Activated T-cell treated with anti-CD3 and anti-CD28 coated beads for 48 hours (primary cell): ENCODE measurements around the gene GTF3C4.
"Not testable (repeated sequence)": the region's sequence is repeated elsewhere in the genome, so short reads cannot be mapped to it uniquely, and the experiment has no call there.

Experiments used
- DNase-seq: peaks from one replicate; pipeline ENCODE4 v3.0.0-alpha.2; 2020; ENCODE audit warnings: low read depth

Gene GTF3C4

GRCh38 chr9:132703336-132703735 is 33.1 kb downstream of the GTF3C4 start:
- DNase-seq, result no peak

- DNase-seq, result no peak
Measured at GRCh38 chr9:132708239-132708638, 38.0 kb downstream of the GTF3C4 start.

- DNase-seq, result no peak
Measured at GRCh38 chr9:132708769-132709430, 38.6 kb downstream of the GTF3C4 start.

GRCh38 chr9:132710333-132710732 is 40.1 kb downstream of the GTF3C4 start:
- no peak for DNase-seq

GRCh38 chr9:132711152-132711551 is 40.9 kb downstream of the GTF3C4 start:
- DNase-seq, result not testable (repeated sequence)

GRCh38 chr9:132711846-132712245 is 41.6 kb downstream of the GTF3C4 start:
- DNase-seq, result no peak

- DNase-seq, result no peak
Measured at GRCh38 chr9:132712753-132713152, 42.5 kb downstream of the GTF3C4 start.

- DNase-seq, result no peak
Measured at GRCh38 chr9:132716007-132716406, 45.7 kb downstream of the GTF3C4 start.

- no peak for DNase-seq
Measured at GRCh38 chr9:132717326-132717945, 47.2 kb downstream of the GTF3C4 start.

GRCh38 chr9:132718381-132718928 is 48.2 kb downstream of the GTF3C4 start:
- not testable (repeated sequence) for DNase-seq

- no peak for DNase-seq
Measured at GRCh38 chr9:132721661-132722060, 51.4 kb downstream of the GTF3C4 start.

GRCh38 chr9:132722564-132723065 is 52.4 kb downstream of the GTF3C4 start:
- no peak for DNase-seq

GRCh38 chr9:132723809-132724208 is 53.5 kb downstream of the GTF3C4 start:
- DNase-seq, result no peak

GRCh38 chr9:132725306-132725705 is 55.0 kb downstream of the GTF3C4 start:
- DNase-seq, result no peak

- DNase-seq, result no peak
Measured at GRCh38 chr9:132726576-132727130, 56.4 kb downstream of the GTF3C4 start.

GRCh38 chr9:132728071-132728470 is 57.8 kb downstream of the GTF3C4 start:
- no peak for DNase-seq

- no peak for DNase-seq
Measured at GRCh38 chr9:132728497-132728896, 58.2 kb downstream of the GTF3C4 start.

GRCh38 chr9:132729235-132729890 is 59.1 kb downstream of the GTF3C4 start:
- DNase-seq, result no peak

GRCh38 chr9:132730054-132731033 is 60.1 kb downstream of the GTF3C4 start:
- no peak for DNase-seq

- DNase-seq, result no peak
Measured at GRCh38 chr9:132731230-132731629, 61.0 kb downstream of the GTF3C4 start.
